Measurements from ENCODE around the gene CMC2. TPM values are rescaled to one million over a fixed set of nuclear protein-coding genes. Genes with fewer than 3 reads are reported as not detected.

The CMC2 gene
- total and polyA plus RNA-seq, 9 of the 15 experiments (the other 6 are each of a cell fraction or from before 2014, with no cell fraction given), result 122 to 501 (median 172) TPM

DNA sequence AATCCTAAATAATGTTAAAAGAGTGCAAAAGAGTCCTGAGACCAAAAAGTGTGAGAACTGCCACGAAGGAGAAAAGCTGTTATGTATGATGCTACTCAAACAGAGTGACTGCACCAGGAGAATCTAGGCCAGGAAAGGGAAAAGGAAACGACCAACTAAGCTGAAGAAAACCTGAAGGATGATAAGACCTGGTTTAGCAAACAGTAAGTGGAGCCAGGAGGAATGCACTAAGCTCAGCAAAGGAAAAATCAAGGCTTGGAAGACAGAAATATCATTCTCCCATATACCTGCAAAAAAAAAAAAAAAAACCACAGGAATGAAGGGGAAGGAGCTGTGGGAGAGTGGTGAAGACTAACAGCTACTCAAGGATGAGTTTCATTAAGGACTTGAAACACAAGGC, 21.1 kb downstream of the CMC2 start:
- POLR2A ChIA-PET, result interaction anchor here (0.6 to 1.1 kb wide), 2 partner anchors 11 to 23 kb away, joined by 3 to 5 read pairs; no protein-coding TSS in a partner anchor
- no peak for ATAC-seq
- TF ChIP-seq MCM2 (IDR thresholded peaks at IDR 0.05; ENCODE audit: low read depth) (no peak), ZBTB7A (IDR thresholded peaks at IDR 0.05; ENCODE audit: borderline replicate concordance, control insufficient read depth, low read depth, low read length) (no peak), ETV5 (CRISPR knock-in tag; IDR thresholded peaks at IDR 0.05; ENCODE audit: low read depth) (no peak), ELF4 (CRISPR knock-in tag; IDR thresholded peaks at IDR 0.05) (no peak), ZNF699 (CRISPR knock-in tag; IDR thresholded peaks at IDR 0.05; ENCODE audit: insufficient replicate concordance) (no peak), ZNF436 (CRISPR knock-in tag; IDR thresholded peaks at IDR 0.05) (no peak), SMARCE1 (IDR thresholded peaks at IDR 0.05) (no peak), ESRRB (CRISPR knock-in tag; IDR thresholded peaks at IDR 0.05; ENCODE audit: borderline replicate concordance) (no peak), ARNT (IDR thresholded peaks at IDR 0.05) (no peak), MTF1 (CRISPR knock-in tag; IDR thresholded peaks at IDR 0.05; ENCODE audit: borderline replicate concordance) (no peak)
- TF ChIP-seq, protein P1, sequence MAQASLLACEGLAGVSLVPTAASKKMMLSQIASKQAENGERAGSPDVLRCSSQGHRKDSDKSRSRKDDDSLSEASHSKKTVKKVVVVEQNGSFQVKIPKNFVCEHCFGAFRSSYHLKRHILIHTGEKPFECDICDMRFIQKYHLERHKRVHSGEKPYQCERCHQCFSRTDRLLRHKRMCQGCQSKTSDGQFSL (CRISPR knock-in tag; IDR thresholded peaks at IDR 0.05), result no peak
- TF ChIP-seq, protein P1 (tag; IDR thresholded peaks at IDR 0.05), result no peak
- TF ChIP-seq, protein P2, sequence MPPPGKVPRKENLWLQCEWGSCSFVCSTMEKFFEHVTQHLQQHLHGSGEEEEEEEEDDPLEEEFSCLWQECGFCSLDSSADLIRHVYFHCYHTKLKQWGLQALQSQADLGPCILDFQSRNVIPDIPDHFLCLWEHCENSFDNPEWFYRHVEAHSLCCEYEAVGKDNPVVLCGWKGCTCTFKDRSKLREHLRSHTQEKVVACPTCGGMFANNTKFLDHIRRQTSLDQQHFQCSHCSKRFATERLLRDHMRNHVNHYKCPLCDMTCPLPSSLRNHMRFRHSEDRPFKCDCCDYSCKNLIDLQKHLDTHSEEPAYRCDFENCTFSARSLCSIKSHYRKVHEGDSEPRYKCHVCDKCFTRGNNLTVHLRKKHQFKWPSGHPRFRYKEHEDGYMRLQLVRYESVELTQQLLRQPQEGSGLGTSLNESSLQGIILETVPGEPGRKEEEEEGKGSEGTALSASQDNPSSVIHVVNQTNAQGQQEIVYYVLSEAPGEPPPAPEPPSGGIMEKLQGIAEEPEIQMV (tag; conservative IDR thresholded peaks at IDR 0.05; ENCODE audit: low read depth), result no peak
- TF ChIP-seq, protein P3, sequence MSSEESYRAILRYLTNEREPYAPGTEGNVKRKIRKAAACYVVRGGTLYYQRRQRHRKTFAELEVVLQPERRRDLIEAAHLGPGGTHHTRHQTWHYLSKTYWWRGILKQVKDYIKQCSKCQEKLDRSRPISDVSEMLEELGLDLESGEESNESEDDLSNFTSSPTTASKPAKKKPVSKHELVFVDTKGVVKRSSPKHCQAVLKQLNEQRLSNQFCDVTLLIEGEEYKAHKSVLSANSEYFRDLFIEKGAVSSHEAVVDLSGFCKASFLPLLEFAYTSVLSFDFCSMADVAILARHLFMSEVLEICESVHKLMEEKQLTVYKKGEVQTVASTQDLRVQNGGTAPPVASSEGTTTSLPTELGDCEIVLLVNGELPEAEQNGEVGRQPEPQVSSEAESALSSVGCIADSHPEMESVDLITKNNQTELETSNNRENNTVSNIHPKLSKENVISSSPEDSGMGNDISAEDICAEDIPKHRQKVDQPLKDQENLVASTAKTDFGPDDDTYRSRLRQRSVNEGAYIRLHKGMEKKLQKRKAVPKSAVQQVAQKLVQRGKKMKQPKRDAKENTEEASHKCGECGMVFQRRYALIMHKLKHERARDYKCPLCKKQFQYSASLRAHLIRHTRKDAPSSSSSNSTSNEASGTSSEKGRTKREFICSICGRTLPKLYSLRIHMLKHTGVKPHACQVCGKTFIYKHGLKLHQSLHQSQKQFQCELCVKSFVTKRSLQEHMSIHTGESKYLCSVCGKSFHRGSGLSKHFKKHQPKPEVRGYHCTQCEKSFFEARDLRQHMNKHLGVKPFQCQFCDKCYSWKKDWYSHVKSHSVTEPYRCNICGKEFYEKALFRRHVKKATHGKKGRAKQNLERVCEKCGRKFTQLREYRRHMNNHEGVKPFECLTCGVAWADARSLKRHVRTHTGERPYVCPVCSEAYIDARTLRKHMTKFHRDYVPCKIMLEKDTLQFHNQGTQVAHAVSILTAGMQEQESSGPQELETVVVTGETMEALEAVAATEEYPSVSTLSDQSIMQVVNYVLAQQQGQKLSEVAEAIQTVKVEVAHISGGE (CRISPR knock-in tag; IDR thresholded peaks at IDR 0.05), result no peak
- TF ChIP-seq, protein P4, sequence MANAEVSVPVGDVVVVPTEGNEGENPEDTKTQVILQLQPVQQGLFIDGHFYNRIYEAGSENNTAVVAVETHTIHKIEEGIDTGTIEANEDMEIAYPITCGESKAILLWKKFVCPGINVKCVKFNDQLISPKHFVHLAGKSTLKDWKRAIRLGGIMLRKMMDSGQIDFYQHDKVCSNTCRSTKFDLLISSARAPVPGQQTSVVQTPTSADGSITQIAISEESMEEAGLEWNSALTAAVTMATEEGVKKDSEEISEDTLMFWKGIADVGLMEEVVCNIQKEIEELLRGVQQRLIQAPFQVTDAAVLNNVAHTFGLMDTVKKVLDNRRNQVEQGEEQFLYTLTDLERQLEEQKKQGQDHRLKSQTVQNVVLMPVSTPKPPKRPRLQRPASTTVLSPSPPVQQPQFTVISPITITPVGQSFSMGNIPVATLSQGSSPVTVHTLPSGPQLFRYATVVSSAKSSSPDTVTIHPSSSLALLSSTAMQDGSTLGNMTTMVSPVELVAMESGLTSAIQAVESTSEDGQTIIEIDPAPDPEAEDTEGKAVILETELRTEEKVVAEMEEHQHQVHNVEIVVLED (CRISPR knock-in tag; IDR thresholded peaks at IDR 0.05), result no peak

More for the DNA sequence above, 21.1 kb downstream of the CMC2 start:
- CTCF ChIA-PET (ENCODE audit: low intra/inter-chr PET ratio), result no interaction called here
- Histone ChIP-seq H3K9me3 (replicated peaks; ENCODE audit: control insufficient read depth, insufficient read depth, low read depth, low read length) (no peaks in the 10 kb centered on the region), H3K36me3 (ENCODE audit: control insufficient read depth, insufficient read depth, low read length) (peaks cover 27% of the 10 kb centered on the region; the same call in 2 of the 3 replicates), H2AFZ (ENCODE audit: low read depth, low read length) (no peak overlapping the region), H3K4me1 (replicated peaks in 1 of 2; ENCODE audit: control insufficient read depth in 2 of 2, insufficient read depth in 2 of 2, low read length in 2 of 2) (no peaks in the 10 kb centered on the region), H3K9ac (ENCODE audit: insufficient read depth in 1 of 2, low read depth in 2 of 2, low read length in 2 of 2) (no peak overlapping the region), H3K4me3 (no peak overlapping the region), H4K20me1 (replicated peaks; ENCODE audit: control insufficient read depth, insufficient read depth, low read length) (peaks cover 11% of the 10 kb centered on the region; the same call in 1 of the 2 replicates), H3K4me2 (ENCODE audit: insufficient read depth, low read length) (no peak overlapping the region), H3K27ac (ENCODE audit: extremely low read depth, low read depth, low read length) (no peak overlapping the region), H3K27me3 (ENCODE audit: control insufficient read depth in 2 of 2, insufficient read depth in 2 of 2, low read length in 2 of 2) (no peaks in the 10 kb centered on the region), H3K79me2 (ENCODE audit: control insufficient read depth, insufficient read depth, low read length) (peaks cover 63% of the 10 kb centered on the region), H3K9me1 (ENCODE audit: control insufficient read depth, insufficient read depth, low read length) (no peaks in the 10 kb centered on the region)
- no peak for DNase-seq (ENCODE audit: extremely low read depth in 1 of 4, low spot score in 3 of 4)
- in situ Hi-C loops (cut with MboI), result no loop called here
- WGBS (ENCODE audit: insufficient coverage, low coverage, missing lambda C conversion rate), result 46% methylated on average over 2 of the region's 2 CpGs
- intact Hi-C loops (cut with micrococcal nuclease), result no loop called here
- no peak for FAIRE-seq
- no TSS peak for BruUV-seq (replicated peaks)
